Measurements from ENCODE around the gene SLC9A1. TPM values are rescaled to one million over a fixed set of nuclear protein-coding genes. Genes with fewer than 3 reads are reported as not detected.

SLC9A1 gene
- total RNA-seq, 1 donor from 2014 or later = 17.6 TPM

GRCh38 chr1:27058966-27059669, 95.8 kb downstream of the SLC9A1 start:
- intact Hi-C loops (cut with DNase I) = no loop called here
- ATAC-seq (ENCODE audit: poor library complexity) = no peak
- no peak for DNase-seq

GRCh38 chr1:27057801-27058625, 96.9 kb downstream of the SLC9A1 start:
- DNase-seq = no peak
- intact Hi-C loops (cut with DNase I) = no loop called here
- no peak for ATAC-seq (ENCODE audit: poor library complexity)

GRCh38 chr1:27057389-27057788, 97.5 kb downstream of the SLC9A1 start:
- ATAC-seq (ENCODE audit: poor library complexity) (no peak), DNase-seq (no peak)
- intact Hi-C loops (cut with DNase I) = no loop called here

GRCh38 chr1:27053977-27054753, 100.8 kb downstream of the SLC9A1 start:
- intact Hi-C loops (cut with DNase I) = no loop called here
- ATAC-seq (ENCODE audit: poor library complexity) (no peak), DNase-seq (no peak)

- intact Hi-C loops (cut with DNase I) = no loop called here
- no peak for ATAC-seq (ENCODE audit: poor library complexity)
- no peak for DNase-seq
Observed at GRCh38 chr1:27052527-27052926, 102.4 kb downstream of the SLC9A1 start.

GRCh38 chr1:27049607-27050006, 105.3 kb downstream of the SLC9A1 start:
- no peak for ATAC-seq (ENCODE audit: poor library complexity)
- intact Hi-C loops (cut with DNase I) = loop anchor here (10.0 kb wide), 2 partner anchors 235 to 345 kb away; partner anchors contain the start of gene GPR3
- DNase-seq = no peak

- no peak for ATAC-seq (ENCODE audit: poor library complexity)
- intact Hi-C loops (cut with DNase I) = loop anchor here (10.0 kb wide), 2 partner anchors 236 to 346 kb away; partner anchors contain the start of gene GPR3
Observed at GRCh38 chr1:27049100-27049499, 105.8 kb downstream of the SLC9A1 start.

More at GRCh38 chr1:27049100-27049499, 105.8 kb downstream of the SLC9A1 start:
- no peak for DNase-seq

Other genes starting within 250 kb of the SLC9A1 start
- gene NR0B2, start 241.2 kb downstream of the SLC9A1 start, total RNA-seq = 5.1 TPM
- 78.1 TPM for gene NUDC, start 233.4 kb downstream of the SLC9A1 start, total RNA-seq
- 0.35 TPM for gene KDF1, start 194.7 kb downstream of the SLC9A1 start, total RNA-seq
- gene TRNP1, start 161.4 kb downstream of the SLC9A1 start, total RNA-seq = 31.7 TPM
- gene TENT5B, start 142.3 kb downstream of the SLC9A1 start, total RNA-seq = 34.6 TPM
- 61.1 TPM for gene WDTC1, start 79.5 kb upstream of the SLC9A1 start, total RNA-seq
- 18.6 TPM for gene TMEM222, start 167.0 kb upstream of the SLC9A1 start, total RNA-seq
- 0.43 TPM for gene SYTL1, start 186.9 kb upstream of the SLC9A1 start, total RNA-seq
- 41.0 TPM for gene MAP3K6, start 211.8 kb upstream of the SLC9A1 start, total RNA-seq
- gene FCN3, start 219.7 kb upstream of the SLC9A1 start, total RNA-seq = 15.8 TPM
- gene CD164L2, start 228.2 kb upstream of the SLC9A1 start, total RNA-seq = not detected
- gene GPR3, start 237.5 kb upstream of the SLC9A1 start, total RNA-seq = 0.24 TPM

Measured in Right ventricle myocardium superior (tissue), 1 donor.